Peyer's patch (tissue), 4 donors: ENCODE data around the gene ATP2B2.

Experiments
- POLR2A ChIP-seq, 2 donors: fragments of 450-650 bp; IDR thresholded peaks; one replicate each; pipeline ENCODE4 v1.5.1; 2017; ENCODE audit warnings: antibody characterized with exemption in 2 of 2, mild to moderate bottlenecking in 2 of 2, moderate library complexity in 2 of 2
- TF ChIP-seq, protein P1 (sequence below), 6 experiments: fragments of 450-650 bp in 4 of 6; fragments of 200-600 bp in 2 of 6; sonication (generic) in 1 of 6; IDR thresholded peaks; one replicate each; pipeline ENCODE4 v1.5.1; 2017 to 2019; ENCODE audit warnings: antibody characterized with exemption in 6 of 6, mild to moderate bottlenecking in 3 of 6, moderate library complexity in 1 of 6

DNA sequence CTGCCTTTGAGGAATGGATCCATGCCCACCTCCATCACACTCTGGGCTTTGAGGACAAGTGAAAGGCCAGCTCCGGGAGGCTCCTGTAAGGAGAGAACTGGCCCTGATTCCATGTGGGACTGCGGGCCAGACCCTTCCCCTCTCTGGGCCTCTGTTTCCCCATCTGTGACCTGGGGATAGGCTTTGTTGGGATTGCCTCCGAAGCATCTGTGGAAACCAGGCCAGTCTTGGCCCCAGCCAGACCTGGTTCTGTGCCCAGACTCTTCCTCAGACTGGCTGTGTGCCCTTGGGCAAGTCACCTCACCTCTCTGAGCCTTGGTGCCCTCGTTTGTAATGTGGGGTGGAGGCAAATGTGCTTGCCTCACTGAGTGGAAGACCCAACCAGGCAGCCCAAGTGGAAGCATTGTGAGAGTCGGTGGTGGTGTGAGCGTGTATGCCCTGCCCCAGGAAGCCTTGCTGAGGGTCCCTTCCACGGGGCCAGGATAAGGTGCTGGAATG, 163.4 kb downstream of the ATP2B2 start:
- TF ChIP-seq, protein P1, sequence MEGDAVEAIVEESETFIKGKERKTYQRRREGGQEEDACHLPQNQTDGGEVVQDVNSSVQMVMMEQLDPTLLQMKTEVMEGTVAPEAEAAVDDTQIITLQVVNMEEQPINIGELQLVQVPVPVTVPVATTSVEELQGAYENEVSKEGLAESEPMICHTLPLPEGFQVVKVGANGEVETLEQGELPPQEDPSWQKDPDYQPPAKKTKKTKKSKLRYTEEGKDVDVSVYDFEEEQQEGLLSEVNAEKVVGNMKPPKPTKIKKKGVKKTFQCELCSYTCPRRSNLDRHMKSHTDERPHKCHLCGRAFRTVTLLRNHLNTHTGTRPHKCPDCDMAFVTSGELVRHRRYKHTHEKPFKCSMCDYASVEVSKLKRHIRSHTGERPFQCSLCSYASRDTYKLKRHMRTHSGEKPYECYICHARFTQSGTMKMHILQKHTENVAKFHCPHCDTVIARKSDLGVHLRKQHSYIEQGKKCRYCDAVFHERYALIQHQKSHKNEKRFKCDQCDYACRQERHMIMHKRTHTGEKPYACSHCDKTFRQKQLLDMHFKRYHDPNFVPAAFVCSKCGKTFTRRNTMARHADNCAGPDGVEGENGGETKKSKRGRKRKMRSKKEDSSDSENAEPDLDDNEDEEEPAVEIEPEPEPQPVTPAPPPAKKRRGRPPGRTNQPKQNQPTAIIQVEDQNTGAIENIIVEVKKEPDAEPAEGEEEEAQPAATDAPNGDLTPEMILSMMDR (IDR thresholded peaks at IDR 0.05), result no peak
- no peak for TF ChIP-seq POLR2A (IDR thresholded peaks at IDR 0.05)
